WERI-Rb-1 (cell line): ENCODE results near the gene FAM151A.

Source experiments
- DNase-seq: peaks from one replicate; pipeline ENCODE4 v3.0.0-alpha.2; 2020
- H3K27ac ChIP-seq: fragments of 250-450 bp; sonication (Bioruptor Pico); 2 replicates; pipeline ENCODE4 v1.5.1; 2020; ENCODE audit warnings: mild to moderate bottlenecking, moderate library complexity
- H3K27me3 ChIP-seq: fragments of 250-450 bp; sonication (Bioruptor Pico); 2 replicates; pipeline ENCODE4 v1.5.1; 2021; ENCODE audit warnings: mild to moderate bottlenecking, low read depth, moderate library complexity; ENCODE audit not compliant: insufficient read depth, severe bottlenecking
- H3K36me3 ChIP-seq: fragments of 250-450 bp; sonication (Bioruptor Pico); 2 replicates; pipeline ENCODE4 v1.5.1; 2020; ENCODE audit warnings: mild to moderate bottlenecking, moderate library complexity
- H3K4me3 ChIP-seq: 2 replicates; pipeline ENCODE4 v1.5.1; 2011; ENCODE audit warnings: low read depth, mild to moderate bottlenecking, control low read depth, low read length
- H3K9me3 ChIP-seq: fragments of 250-450 bp; sonication (Bioruptor Pico); 2 replicates; pipeline ENCODE4 v1.5.1; 2021; ENCODE audit warnings: mild to moderate bottlenecking, moderate library complexity; ENCODE audit not compliant: severe bottlenecking
- CTCF ChIP-seq: IDR thresholded peaks from 2 replicates; pipeline ENCODE4 v1.5.1; 2011; ENCODE audit warnings: low read depth, mild to moderate bottlenecking, control low read depth, inconsistent platforms, low read length

FAM151A gene

GRCh38 chr1:54597455-54598030 is 25.8 kb downstream of the FAM151A start:
- no peak for DNase-seq
- Histone ChIP-seq H3K9me3 (no peaks in the 10 kb centered on the region), H3K36me3 (peaks cover 22% of the 10 kb centered on the region), H3K27ac (no peak overlapping the region), H3K4me3 (no peak overlapping the region), H3K27me3 (no peaks in the 10 kb centered on the region)
- TF ChIP-seq CTCF: no peak

GRCh38 chr1:54596756-54597155 is 26.6 kb downstream of the FAM151A start:
- no peak overlapping the region for H3K27ac ChIP-seq
- H3K36me3 ChIP-seq: peaks cover 22% of the 10 kb centered on the region
- no peaks in the 10 kb centered on the region for H3K9me3 ChIP-seq
- no peaks in the 10 kb centered on the region for H3K27me3 ChIP-seq
- no peak overlapping the region for H3K4me3 ChIP-seq
- DNase-seq: no peak
- TF ChIP-seq CTCF: no peak

GRCh38 chr1:54595956-54596498 is 27.3 kb downstream of the FAM151A start:
- H3K9me3 ChIP-seq: no peaks in the 10 kb centered on the region
- no peak overlapping the region for H3K4me3 ChIP-seq
- peaks cover 22% of the 10 kb centered on the region for H3K36me3 ChIP-seq
- TF ChIP-seq CTCF: no peak
- DNase-seq: no peak
- H3K27ac ChIP-seq: no peak overlapping the region
- no peaks in the 10 kb centered on the region for H3K27me3 ChIP-seq

- H3K27me3 ChIP-seq: no peaks in the 10 kb centered on the region
- H3K4me3 ChIP-seq: no peak overlapping the region
- H3K36me3 ChIP-seq: peaks cover 22% of the 10 kb centered on the region
- no peak for TF ChIP-seq CTCF
- no peaks in the 10 kb centered on the region for H3K9me3 ChIP-seq
- H3K27ac ChIP-seq: no peak overlapping the region
- DNase-seq: no peak
These were observed 28.9 kb downstream of the FAM151A start for GRCh38 chr1:54594463-54594862.

GRCh38 chr1:54593571-54594160 is 29.7 kb downstream of the FAM151A start:
- no peak overlapping the region for H3K4me3 ChIP-seq
- H3K27me3 ChIP-seq: no peaks in the 10 kb centered on the region
- H3K36me3 ChIP-seq: peaks cover 22% of the 10 kb centered on the region
- no peak overlapping the region for H3K27ac ChIP-seq
- no peak for DNase-seq
- TF ChIP-seq CTCF: no peak
- H3K9me3 ChIP-seq: no peaks in the 10 kb centered on the region
